ENCODE results near the gene DDX24.

DDX24 gene

DNA sequence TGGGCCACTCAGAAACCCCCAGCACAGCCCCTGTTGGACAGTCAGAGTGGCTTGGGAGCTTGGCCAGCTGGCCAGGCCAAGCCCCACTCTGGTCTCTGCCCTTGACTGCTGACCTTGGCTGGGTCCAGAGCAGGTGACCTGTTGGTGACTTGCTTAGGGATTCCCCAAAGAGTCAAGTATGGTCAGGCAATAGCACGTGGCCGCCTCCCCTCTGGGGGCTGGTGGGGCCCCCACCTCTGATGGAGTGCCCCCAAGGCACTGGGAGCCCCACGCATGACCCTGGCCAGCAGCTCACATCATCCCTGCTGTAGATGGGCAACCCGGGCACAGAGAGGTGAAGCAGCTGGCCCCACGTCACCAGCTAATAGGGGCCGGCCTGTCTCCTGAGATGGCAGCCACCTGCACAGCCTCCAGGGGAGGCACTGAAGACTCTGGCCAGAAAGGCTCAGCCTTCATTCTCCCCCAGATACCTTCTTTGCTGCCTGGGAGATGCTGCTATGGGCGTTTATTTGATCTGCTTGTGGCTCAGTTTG lies 82.1 kb downstream of the DDX24 start:
- no peak overlapping the region for H3K27ac ChIP-seq (ENCODE audit: insufficient read depth in 1 of 2, low read depth in 1 of 2, low read length in 2 of 2, poor library complexity in 1 of 2, severe bottlenecking in 2 of 2)
- H3K27me3 ChIP-seq (replicated peaks in 2 of 5; ENCODE audit: control insufficient read depth in 4 of 5, insufficient read depth in 5 of 5, low read length in 4 of 5) = peaks cover 0 to 20% (median 0%) of the 10 kb centered on the region in 5 experiments
- ChIA-PET POLR2A (interaction anchor here (1.3 kb wide), 1 partner anchor 40 kb away, joined by 3 read pairs; no protein-coding TSS in a partner anchor), CTCF (interaction anchor here (0.8 to 12.8 kb wide), 12 partner anchors 8 to 138 kb away, joined by 4 to 130 read pairs (median 8); no protein-coding TSS in a partner anchor)
- H3K9me3 ChIP-seq (ENCODE audit: control extremely low read depth in 1 of 5, control insufficient read depth in 4 of 5, insufficient read depth in 2 of 5, low read depth in 1 of 5, low read length in 4 of 5) = no peaks in the 10 kb centered on the region
- 98% methylated on average over 7 of the region's 7 CpGs for whole genome bisulfite sequencing (ENCODE audit: insufficient coverage)
- DNase-seq = no peak
- no peak overlapping the region for H3K4me3 ChIP-seq (ENCODE audit: control insufficient read depth in 1 of 7, extremely low read depth in 1 of 7, insufficient read depth in 4 of 7, low read depth in 2 of 7, low read length in 6 of 7)
- H3K4me1 ChIP-seq (ENCODE audit: control extremely low read depth in 1 of 4, control insufficient read depth in 4 of 4, insufficient read depth in 4 of 4, low read length in 3 of 4) = peaks cover 0 to 7% (median 3%) of the 10 kb centered on the region in 4 experiments
- no peaks in the 10 kb centered on the region for H3K36me3 ChIP-seq (ENCODE audit: control insufficient read depth in 4 of 4, insufficient read depth in 4 of 4, low read length in 3 of 4)
